HG03045 (cell line): ENCODE data around the gene CCDC107.
"Not testable (repeated sequence)": the region's sequence is repeated elsewhere in the genome, so short reads cannot be mapped to it uniquely, and the experiment has no call there.

Experiments used
- ATAC-seq: cut with Tn5 transposase; IDR thresholded peaks from one replicate; pipeline ENCODE4 v1.9.1; 2021; ENCODE audit warnings: mild to moderate bottlenecking, moderate library complexity; ENCODE audit not compliant: unreplicated experiment

Gene CCDC107

DNA sequence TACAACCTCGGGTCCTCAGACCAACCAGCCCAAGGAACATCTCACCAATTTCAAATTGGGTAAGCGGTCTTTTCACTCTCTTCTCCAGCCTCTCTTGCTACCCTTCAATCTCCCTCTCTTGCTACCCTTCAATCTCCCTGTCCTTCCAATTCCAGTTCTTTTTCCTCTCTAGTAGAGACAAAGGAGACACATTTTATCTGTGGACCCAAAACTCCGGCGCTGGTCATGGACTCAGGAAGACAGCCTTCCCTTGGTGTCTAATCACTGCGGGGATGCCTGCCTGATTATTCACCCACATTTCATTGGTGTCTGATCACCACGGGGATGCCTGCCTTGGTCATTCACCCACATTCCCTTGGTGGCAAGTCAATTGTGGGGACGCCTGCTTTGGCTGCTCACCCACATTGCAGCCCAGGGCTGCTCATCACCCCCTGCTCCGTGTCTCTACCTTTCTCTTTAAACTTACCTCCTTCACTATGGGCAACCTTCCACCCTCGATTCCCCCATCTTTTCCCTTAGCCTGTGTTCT lies 20.6 kb upstream of the CCDC107 start:
- not testable (repeated sequence) for ATAC-seq

DNA sequence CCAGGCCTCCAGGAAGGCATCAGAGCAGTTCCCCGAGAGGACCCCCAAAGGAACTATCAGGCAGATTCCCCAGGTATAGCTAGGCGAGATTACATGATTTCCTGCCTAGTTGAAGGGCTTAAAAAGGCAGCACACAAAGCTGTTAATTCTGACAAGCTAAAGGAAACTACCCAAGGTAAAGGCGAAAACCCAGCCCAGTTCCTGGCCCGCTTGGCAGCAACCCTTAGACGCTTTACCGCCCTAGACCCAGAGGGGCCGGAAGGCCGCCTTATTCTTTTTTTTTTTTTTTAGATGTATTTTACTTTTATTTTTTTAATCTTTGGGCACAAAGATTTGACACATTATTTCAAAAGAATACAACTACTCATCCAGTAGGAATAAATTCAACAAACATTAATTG lies 19.3 kb upstream of the CCDC107 start:
- ATAC-seq = not testable (repeated sequence)

DNA sequence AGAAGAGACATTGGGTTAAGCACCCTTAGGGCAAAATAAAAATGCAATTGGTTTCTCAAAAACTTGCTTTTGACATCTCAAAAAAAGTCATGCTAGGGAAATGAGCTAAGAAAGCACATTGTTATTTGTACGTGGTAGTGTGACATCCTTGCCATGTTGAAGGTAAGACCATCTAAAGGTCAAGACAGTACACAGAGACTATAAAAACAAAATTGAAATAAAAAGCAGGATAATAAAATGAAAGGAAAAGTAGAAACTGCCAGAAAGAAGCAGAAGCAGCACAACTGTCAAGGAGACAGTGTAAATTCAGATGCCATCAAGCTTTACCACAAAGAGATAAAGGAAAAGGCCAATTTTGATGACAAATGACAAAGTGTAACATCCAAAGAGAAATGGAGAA lies 18.9 kb upstream of the CCDC107 start:
- not testable (repeated sequence) for ATAC-seq

DNA sequence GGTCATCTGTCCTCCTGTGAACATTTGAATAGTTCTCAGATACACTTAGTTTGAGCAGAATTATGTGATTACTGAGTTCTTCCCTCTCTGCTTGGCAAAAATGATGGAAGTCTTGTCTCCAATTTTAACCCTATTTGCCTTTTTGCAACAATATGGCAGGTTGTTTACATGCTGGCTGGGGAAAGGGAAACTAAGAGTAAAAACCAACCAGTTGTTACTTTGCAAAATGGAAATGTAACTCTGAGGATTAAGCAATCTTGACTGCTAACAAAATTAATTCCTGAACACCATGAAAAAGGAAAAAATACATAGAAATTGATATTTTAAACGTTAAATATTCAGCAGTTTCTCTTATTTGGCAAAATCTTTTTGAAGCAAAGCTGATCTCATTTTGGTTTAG lies 18.5 kb upstream of the CCDC107 start:
- no peak for ATAC-seq

DNA sequence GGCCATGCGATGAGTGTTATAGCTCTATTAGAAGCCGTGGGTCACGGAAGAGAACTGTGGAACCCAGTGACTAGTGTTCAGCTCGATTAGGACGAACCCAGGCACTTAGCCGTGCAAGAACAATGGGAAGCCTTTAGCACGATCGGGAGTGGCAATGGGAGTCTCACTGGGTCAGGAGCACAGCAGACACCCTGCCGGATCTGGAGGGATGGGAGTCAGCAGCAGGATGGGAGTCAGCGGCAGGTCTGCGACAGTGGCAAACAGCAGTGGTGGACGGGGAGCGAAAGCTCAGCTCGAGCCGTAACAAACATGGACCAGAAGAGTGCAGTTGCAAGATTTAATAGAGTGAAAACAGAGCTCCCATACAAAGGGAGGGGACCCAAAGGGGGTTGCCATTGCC lies 17.7 kb upstream of the CCDC107 start:
- ATAC-seq = not testable (repeated sequence)

DNA sequence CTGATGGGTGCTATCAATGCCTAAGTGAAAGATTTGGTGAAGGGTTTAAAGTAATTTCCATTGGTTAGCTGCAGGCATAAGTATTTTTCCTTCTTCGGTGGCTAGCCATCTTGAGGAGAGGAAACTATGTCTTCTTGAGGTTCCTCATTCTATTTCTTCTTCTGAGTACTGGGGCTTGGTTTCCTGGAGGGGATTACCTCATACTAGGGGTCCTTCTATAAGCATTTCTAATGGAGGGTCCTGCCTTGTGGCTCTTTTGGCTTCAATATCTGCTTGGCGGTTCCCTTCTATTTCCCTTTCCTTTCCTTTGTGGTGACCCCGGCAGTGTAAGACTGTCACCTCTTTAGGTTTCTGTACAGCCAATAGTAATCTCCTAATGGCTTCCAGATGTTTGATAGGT lies 16.6 kb upstream of the CCDC107 start:
- not testable (repeated sequence) for ATAC-seq

DNA sequence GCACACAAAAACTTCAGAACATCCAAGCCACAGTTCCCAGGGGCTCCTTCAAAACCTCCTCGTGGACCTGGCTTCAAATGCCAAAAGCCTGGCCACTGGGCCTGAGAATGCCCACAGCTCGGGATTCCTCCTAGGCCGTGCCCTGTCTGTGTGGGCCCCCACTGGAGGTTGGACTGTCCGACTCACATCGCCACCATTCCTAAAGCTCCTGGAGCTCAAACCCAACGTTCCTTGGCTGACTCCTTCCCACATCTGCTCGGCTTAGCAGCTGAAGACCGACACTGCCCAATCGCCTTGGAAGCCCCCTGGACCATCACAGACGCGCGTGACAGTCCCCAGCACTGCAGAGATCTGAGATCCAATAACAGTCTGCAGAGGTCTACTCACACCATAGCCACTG lies 15.0 kb upstream of the CCDC107 start:
- no peak for ATAC-seq

DNA sequence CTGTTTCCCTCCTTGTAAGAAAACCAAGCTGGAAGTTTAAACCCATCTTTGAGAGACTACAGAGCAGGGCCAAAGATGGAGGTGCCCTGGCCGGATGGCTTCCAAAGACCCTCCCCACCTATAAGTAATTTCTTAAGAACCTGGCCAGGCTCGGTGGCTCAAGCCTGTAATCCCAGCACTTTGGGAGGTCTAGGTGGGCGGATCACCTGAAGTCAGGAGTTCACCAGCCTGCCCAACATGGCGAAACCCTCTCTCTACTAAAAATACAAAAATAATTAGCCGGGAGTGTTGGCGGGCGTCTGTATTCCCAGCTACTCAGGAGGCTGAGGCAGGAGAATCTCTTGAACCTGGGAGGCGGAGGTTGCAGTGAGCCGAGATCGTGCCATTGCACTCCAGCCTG lies 12.4 kb upstream of the CCDC107 start:
- not testable (repeated sequence) for ATAC-seq

DNA sequence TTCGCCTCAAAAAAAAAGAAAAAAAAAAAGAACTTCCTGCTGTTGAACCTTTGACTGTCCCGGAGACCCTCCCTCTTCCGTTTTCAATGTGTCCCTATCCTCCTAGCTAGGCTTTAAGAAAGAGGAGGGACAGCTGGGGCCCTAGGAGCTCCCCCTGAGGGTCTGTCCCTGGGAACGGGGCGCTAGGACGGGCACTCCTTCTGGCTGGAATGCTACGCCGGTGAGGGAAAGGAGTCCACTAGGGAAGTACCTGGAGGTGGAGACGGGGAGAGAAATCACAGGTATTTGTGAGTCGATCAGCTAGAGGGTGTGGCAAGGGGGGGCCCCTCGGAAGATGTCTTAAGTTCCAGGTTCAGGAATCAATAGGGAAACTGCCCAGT lies 11.9 kb upstream of the CCDC107 start:
- ATAC-seq = peak; percentile 1

DNA sequence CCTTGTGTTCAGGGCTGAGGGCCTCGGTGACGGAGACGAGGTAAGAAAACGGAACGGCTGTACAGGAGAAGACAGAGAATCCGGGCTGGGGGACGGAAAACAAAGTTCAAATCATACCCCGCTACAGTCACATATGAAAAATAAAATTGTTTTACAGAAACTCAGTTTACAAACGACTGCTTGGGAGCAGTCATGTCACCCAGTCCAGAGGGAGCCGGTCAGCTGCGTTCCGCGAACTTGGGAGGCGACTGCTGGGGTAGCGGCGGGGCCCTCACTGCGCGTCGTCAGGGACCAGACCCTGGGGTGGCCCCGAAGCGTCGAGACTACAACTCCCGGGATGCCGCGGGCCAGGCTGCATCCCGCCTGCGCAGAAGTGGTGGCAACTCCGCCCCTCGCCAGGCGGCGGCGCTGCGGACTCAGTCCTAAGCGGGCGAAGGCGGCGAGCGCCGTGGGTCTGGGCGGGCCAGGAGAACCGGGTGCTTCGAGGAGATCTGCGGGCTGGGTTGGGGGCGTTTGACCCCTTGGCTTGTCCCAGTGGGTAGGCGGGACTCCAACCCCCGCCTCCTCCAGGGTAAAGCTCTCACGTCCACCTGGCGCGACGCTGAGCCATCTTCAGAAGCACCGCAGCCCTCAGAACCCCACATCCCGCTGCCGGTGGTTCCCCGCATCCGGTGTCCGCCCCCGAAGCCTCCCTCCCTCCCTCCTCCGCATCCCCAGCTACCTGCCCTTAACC lies 11.4 kb upstream of the CCDC107 start:
- peak; percentile 81 for ATAC-seq

DNA sequence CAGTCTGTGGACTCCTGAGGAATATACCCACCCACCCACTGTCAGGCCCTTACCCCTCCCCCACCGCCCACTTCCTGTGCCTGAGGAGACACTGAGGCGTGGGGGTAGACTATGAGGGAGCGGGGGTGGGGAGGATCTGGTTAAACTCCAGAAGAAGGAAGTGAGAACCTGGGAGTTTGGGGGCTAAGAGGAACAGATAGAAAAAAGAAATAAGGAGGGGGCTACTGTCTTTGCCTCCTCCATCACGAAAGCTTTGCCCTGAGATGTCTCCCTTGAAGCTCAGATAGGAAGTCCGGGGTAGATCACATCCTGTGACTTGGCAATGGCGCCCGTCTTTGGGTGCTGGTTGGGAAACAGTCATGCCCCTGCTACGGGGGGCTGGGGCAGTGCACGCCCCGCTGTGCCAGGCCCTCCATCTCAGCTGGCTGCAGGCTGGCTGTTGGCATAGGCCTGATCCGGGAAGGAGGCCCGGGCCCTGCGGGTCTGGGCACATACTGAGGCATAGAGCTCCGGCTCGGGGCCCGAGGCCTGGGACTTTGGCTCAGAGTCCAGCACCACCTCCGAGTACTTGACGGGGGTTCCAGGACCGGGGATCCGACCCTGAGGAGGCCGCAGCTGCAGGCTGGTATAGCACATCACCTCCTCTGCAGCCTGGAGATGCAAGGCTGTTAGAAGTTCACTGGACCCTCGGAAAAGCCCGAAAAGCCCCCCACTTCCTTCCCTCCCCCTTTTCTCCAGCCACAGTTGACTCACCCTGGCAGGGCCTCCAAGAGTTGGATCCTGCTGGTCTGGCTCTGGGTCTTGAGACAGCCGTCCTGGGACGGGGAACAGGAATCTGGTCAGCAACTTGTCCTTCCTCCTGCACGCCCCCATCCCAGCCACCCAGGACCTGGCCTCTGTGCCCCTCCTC lies 8.4 kb upstream of the CCDC107 start:
- no peak for ATAC-seq

DNA sequence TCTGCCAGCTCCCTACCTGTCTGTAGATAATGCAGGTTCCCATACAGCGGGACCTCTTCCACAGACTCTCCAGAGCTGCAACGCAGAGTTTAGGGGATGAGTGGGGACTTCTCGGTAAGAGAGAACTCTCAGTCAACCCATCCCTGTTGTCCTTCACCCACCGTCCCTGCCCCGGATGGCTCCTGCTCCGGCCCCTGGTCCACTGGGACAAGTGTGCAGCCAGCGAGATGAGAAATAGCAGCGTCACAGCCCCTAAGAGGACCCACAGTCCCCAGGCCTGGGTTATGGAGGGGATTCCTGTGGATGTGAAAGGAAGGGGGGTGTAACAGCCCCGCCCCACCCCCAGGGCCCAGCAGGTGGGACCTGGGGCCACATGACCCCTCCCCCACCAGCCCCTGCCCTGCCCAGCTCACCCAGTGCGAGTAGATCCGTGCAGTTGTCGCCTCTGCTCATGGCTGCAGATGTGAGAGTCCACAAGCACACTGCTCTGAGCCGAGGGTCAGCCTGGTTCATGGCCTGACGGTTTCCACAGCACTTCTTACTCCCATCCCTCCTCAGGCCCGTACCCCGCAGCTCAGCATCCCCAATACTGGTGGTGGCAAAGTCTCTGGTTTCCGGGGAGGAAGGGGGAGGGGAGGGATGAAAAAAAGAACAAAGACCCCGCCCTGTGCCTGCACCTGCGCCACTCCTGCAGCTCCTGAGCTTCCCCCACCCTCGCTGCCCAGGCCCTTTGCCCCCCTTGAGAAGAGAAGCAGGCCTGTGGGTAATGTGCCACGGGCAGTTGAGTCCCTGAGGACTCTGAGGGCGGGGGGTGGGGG lies 7.5 kb upstream of the CCDC107 start, which contains the start of gene SIT1:
TSS of gene SIT1 (minus strand) at position 591 of the 818 bp plus-strand sequence. CDS start at position 513, 78 bp downstream.
- ATAC-seq = no peak

DNA sequence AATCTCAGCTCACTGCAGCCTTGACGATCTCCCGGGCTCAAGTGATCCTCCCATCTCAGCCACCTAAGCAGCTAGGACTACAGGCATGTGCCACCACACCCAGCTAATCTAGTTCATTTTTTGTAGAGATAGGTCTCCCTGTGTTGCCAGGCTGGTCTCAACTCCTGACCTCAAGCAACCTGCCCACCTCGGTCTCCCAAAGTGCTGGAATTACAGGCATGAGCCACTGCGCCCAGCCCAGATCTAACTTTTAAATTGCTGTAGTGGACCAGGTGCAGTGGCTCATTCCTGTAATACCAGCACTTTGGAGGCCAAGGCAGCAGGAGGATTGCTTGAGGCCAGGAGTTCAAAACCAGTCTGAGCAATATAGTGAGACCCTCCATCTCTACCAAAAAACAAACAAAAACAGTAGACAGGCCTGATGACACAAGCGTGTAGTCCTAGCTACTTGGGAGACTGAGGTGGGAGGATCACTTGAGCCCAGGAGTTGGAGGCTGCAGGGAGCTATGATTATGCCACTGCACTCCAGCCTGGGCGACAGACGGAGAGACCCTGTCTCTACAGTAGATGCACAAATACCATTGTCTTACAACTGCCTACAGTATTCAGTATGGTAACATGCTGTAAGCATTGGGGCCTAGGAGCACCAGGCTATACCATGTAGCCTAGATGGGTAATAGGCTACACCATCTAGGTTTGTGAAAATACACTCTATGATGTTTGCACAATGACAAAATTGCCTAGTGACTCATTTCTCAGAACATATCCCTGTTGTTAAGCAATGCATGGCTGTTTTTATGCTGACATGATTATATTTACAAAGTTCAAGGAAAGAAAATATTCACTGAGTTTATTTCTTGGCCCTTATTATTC lies 5.9 kb upstream of the CCDC107 start:
- ATAC-seq = no peak

DNA sequence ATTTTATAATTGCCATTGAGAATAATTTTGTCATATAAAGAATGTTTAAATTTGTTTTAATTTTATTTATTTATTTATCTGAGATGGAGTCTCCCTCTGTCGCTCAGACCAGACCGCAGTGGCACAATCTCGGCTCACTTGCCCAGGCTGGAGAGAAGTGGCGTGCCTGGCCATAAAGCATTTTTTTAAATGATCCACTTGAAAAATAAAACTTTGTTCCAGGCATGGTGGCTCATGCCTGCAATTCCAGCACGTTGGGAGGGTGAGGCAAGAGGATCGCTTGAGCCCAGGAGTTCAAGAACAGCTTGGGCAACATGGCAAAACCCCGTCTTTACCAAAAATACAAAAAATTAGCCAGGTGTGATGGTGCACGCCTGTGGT lies 5.3 kb upstream of the CCDC107 start:
- ATAC-seq = no peak

DNA sequence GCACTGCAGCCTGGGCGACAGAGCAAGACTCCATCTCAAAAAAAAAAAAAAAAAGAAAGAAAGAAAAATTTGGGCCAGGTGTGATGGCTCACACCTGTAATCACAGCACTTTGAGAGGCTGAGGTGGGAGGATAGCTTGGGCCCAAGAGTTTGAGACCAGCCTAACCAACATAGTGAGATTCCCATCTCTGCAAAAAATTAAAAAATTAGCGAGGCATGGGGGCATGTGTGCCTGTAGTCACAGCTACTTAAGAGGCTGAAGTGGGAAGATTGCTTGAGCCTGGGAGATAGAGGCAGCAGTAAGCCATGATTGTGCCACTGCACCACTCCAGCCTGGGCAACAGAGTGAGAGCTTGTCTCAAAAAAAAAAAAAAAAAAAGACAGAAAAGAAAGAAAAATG lies 4.5 kb upstream of the CCDC107 start:
- no peak for ATAC-seq

DNA sequence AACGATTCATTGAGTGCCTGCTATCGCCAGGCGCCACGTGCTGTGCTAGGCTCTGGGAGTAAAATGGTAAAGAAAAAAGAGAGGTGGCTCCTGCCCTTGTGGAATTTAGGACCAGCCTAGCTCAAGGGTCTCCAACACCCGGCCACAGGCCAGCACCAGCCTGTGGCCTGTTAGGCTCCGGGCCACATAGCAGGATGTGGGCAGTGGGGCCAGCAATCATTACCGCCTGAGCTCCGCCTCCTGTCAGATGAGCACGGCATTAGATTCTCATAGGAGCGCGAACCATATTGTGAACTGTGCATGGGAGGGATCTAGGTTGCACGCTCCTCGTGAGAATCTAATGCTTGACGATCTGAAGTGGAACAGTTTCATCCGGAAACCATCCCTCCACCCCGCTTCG lies 1.7 kb upstream of the CCDC107 start:
- ATAC-seq = no peak

DNA sequence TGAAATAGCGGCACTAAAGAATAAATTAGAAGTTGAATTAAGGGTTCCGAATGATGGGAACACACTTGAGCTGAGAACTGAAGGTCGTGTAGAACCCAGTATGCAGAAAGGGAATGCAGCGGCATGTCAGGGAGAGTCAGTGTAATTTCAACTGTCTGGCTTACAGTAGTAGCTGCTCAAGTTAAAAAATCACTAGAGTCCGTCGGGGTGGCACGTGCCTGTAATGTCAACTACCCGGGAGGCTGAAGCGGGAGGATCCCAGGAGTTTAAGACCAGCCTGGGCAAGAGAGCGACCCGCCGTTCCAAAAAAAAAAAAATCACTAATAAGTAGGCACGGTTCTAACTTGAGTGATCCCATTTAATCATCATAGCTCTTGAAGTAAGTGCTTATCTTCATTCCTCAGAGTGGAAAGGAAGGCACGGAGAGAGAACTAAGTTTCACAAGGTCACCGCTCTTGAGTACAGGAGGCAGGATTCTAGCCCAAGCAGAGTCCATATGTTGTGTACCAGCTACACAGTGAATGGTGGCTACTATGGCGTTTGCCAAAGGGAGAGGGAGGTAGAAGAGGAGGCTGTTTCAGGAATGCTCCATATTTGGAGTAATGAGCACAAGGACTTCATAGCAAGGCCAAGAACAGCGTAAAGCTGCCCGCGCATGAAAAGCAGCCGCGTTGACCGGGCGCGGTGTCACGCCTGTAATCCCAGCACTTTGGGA lies 1.1 kb upstream of the CCDC107 start:
- no peak for ATAC-seq

DNA sequence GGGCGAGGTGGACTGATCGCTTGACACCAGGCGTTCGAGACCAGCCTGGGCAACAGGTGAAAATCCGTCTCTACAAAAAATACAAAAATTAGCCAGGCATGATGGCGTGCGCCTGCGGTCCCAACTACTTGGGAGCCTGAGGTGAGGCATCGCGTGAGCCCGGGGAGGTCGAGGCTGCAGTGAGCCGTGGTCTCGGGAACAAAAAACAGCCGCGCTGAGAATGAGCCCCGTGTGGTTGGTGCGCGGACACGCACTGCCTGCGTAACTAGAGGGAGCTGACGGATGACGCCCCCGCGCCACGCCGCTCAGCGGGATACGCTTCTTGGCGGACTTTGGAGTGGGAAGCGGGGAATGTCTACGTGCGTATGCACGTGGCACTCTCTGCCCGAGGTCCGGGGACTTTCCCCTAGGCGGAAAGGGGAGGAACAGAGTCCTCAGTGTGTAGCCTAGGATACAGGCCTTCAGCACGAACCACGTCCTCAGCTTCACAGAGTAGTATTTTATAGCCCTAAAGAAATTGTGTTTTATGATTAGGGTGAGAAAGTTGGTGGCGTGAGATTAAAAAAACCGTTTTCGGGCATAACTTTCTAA lies 451 bp upstream of the CCDC107 start, which contains the start of gene RMRP:
TSS of gene RMRP (minus strand) at position 474 of the 591 bp plus-strand sequence.
- peak; percentile 85 for ATAC-seq

DNA sequence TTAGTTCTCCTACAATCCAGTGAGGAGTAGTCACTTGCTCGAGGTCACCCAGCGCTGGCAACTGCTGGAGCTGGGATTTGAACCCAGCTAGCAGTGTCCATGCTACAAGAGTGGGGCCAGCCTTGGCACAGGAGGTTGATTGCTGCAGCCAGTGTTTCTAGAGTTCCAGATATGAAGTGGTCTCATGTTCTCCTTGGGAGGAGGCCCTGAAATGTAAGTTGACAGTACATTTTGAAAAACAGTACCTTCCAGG lies 802 bp downstream of the CCDC107 start:
- ATAC-seq = no peak
